Retina (tissue), 1 donor: Measurements from ENCODE around the gene IL1RL1.

Source experiments
- DNase-seq: peaks from one replicate; pipeline ENCODE4 v3.0.0-alpha.2; 2016

The IL1RL1 gene

DNA sequence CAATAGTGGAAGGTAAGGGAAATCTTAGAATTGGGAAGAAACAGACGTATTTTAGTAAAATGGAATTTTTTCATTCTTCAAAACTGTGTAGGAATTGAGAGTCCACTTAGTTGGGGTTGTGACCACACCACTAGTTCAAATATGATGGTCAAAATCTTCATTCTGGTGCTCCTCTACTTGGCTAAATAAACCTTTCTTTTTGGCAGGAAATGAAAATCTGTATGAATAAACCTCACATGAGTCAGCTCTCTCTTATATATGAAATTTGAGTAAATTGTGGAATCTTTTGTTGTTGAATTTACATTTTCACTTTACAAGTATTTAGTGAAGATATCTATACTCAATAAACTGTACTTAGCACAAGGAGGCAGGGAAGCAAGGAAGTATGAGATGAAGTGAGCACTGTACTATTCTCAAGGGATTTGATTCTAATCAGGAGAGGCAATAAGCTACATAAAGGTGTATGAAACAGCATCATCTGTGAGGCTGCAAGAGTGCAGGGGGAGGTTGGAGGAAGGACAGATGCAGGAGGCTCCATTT is 64.8 kb downstream of the IL1RL1 start:
- DNase-seq, result no peak

DNA sequence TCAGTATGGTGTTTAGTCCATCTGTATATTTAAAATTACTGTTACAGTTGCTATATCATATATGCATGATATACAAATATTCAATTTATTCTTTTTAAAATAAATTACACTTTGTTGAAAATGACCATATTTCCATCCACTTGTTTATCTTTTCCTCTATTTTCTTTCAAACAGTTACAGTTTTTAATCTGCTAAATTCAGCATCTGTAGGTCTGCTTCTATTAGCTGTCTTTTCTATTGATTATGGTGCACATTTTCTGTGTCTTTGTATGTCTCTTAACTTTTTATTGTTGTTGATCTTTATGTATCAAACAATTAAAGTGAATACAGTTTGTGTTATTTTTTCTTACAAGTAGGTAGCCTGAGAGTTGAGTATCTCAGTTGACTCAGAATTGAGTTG is 72.4 kb downstream of the IL1RL1 start:
- DNase-seq, result no peak

DNA sequence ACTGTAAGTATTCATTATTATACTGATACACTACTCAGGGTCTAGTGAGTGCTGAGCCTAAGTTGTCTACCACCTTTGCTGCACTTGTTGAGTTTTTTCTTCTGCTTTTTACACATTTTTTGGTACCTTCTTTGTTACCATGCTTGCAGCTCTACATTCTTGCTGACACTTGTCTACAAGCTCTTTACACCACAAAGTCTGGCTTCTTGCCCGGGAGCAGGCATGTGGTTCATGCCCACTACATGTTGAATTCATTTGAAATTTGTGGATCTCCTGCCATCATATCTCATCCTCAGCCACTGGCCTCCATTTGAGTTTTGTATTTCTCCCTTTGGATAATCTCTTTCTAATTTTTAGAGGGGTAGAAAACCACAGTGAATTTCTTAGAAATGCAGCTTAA is 74.2 kb downstream of the IL1RL1 start:
- DNase-seq, result no peak

DNA sequence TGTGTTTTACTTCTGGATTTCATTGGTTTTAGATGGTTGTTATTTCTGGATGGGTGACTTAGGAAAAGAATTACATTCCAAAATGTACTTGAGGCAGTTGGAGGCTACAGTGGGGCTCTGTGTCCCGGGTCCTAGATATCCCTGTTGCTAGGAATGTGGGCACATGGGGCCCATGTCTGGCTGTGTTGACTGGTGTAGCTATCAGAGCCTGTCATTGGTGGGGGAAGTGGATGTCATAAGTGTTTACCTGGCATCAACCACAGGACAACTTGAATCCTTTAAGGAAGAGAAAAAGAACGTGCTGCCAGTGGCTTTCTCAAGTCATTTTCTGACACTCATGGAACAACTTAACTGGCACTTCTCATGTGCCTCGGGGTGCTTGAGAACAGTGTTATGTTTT is 74.6 kb downstream of the IL1RL1 start:
- DNase-seq, result no peak

DNA sequence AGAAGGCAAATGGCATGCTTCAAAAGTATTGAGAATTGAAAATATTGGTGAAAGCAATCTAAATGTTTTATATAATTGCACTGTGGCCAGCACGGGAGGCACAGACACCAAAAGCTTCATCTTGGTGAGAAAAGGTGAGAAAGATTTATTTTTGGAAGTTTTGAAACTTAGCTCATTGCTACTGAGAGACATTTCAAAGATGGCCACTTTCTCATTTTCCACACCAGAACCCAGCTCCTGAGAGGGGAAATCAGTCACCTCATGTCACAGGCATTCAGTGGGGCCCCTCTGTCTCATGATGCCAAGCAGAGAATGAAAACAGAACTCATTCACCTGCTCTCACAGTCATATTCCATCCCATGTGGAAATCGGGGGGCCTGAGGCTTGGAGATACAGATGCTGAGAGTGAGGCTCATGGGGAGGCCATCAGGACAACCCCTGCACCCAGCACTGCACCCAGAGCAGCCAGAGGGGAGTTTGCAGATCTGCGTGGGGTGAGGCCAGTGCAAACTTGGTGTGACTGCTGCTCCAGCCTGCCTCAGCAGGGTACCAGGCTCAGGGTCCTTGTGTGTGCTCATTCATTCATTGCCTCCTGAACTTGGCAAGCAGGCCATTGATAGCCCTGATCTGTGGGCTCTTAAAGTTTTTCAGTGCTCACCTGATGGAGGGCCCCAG is 75.6 kb downstream of the IL1RL1 start:
- no peak for DNase-seq

DNA sequence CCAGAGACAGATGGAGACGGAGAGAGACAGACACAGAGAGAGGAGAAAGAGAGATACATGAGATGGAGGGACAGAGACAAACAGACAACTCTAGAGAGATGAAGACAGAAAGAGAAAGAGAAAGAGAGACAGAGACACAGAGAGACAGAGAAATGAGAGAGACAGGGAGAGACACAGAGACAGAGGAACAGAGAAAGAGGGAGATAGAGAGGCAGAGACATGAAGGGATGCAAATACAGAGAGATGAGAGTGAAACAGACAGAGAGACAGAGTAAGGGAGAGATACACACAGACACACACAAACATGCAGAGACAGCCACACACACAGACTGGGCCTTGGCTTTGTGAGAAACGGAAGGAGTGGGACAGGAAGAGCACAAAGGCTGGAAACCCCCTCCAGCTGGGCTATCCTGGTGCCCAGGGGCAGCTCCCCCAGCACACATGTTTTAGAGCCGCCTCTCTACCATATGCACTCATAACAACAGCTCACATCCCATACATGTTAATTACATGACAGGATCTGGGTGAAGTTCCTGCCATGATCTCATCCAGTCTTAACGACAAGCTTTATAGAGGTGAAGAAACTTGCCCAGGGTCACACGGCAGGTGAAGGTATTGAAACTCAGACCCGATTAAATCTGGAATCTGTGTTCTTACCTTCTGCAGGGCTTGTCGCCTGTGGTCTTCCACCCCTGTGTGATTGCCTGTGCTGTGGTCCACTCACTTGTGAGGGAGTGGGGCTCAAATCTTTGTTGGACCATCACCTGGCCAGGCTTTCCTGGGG is 76.6 kb downstream of the IL1RL1 start:
- DNase-seq, result no peak

DNA sequence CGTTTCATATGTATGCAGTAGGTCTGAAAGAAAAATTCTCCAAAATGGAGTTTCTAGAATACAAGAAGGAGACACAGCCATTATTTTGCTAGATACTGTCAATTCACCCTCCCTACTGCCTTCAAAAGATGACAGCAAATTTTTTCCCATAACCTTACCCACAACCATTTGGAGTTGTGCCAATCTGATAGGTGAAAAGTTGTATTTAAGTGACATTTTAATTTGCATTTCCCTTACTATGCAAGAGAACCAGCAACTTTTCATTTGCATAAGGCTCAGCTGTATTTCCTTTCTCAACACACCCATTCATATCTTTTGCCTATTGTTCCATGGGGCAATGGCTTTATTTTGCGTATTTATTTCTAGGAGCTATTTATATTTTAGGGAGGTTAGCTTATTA is 80.2 kb downstream of the IL1RL1 start:
- no peak for DNase-seq

DNA sequence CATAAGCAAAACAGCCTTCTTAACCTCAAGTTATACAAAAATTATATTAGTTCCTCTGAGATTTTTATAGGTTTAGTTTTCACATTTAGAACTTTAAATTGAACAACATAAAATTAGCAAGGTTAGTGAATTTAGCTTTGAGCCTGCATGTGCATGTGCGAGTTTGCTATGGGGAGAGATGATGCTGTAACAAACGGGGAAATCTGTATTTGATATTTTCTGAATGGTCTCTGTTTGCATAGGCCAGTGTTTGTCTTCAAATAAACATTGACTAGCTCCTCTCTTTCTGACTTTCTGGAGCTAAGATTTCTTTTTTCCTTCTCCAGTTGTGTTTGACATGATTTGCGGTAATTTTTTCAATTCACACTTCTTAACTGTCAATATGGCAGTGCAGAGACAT is 80.7 kb downstream of the IL1RL1 start:
- no peak for DNase-seq

DNA sequence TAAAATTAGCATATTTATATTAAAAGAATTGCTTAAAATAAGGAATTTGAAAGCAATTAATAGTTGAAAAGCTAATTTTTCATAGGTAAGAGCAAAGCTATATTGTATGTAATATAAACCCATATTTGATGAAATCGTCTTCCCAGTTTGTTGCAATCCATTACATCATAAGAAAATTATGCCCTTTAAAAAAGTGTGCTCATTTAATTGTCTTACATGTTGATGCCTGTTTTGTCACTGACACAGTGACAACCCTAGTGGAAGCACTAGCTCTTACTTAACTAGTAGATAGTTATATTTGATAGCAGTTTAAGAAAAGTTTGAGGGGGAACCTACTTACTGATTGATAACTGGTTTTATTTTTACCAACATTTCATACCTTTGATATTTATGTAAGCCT is 81.6 kb downstream of the IL1RL1 start:
- no peak for DNase-seq

DNA sequence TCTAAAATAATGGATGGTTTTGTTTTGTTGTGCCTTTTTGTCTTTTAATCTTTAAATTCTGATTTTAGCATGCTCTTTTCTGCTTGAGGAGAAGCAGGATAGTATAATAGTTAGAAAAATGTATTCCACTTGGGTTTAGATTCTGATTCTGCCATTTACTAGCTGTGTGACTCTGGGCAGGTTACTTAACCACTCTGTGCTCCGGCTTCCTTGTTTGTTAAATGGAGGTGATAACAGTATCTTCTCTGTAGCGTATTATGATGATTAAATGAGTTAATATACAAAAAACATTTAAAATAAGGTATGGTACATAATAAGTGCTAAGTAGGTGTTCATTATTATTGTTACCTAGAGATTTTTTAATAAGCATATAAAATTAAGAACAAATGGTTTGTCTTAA is 84.6 kb downstream of the IL1RL1 start:
- DNase-seq, result no peak

DNA sequence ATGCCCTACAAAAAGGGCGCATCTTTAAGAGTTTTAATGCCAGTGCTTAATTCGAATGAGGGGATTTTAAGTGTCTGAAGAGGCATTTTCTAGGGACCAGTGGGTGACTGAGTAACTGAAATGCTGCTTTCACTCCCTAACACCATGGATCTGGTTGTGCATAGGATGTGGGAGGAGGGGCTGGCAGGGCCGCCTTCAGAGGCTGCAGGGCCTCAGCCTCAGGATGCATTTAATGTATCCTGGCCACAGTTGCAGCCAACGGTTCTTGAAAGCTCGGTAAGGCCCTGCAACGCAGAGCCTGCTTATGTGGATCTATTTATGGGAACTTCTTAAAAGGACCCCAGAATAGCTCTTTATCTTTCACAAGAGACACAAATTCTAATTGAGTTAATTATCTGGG is 85.8 kb downstream of the IL1RL1 start:
- no peak for DNase-seq

DNA sequence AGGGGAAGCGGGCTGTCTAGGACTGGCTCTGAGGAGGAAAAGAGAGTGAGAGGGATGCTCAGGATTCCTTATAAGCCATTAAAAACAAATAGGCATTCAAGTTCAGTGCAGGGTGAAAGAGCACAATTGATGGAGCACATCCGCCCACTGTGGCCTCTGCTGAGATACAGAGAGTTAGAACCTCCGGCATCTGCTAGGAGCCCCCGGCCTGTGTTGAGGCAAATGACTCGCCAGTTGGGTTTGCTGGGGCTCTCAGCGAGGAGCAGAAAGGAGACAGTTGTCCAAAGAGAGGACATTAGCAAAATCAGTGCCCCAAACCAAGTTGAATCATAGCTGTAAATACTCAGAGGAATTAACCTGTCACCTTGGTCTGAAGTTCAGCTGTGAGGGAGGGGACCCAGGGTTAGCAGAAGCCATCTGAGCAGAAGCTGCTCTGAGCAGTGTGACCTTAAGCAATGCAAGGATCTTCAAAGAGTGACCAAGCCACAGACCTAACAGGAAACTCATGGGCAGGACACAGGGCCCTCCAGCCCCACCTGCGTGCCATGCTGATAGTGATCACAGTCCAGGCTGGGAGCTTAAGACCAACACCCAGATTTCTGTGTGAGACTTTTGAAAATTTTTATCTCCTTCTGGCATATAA is 88.3 kb downstream of the IL1RL1 start:
- DNase-seq, result no peak

DNA sequence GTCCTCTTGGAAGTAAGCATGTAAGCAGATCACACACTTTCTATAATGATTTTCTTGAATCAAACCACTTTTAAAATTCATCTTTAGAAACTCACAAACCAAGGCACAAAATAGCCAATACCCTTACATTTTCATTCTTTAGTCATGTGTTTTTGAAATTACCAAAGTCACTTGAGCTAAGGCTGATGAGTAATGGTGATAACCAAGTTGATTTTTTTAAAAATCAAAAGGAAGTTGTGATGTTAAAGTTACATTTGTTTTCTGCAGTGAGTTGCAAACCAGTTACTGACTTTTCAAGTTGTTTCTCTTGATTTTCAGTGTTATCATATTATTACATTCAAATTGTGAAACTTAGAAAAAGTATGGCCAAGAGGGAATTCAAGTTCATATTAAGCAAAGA is 90.1 kb downstream of the IL1RL1 start:
- DNase-seq, result no peak
